ENCODE data around the gene CALB2.
"Not testable (repeated sequence)": the region's sequence is repeated elsewhere in the genome, so short reads cannot be mapped to it uniquely, and the experiment has no call there.

CALB2 gene, protein sequence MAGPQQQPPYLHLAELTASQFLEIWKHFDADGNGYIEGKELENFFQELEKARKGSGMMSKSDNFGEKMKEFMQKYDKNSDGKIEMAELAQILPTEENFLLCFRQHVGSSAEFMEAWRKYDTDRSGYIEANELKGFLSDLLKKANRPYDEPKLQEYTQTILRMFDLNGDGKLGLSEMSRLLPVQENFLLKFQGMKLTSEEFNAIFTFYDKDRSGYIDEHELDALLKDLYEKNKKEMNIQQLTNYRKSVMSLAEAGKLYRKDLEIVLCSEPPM

GRCh38 chr16:71358464-71358998 lies at the start of gene CALB2:
Gene CALB2 (plus strand): TSS chr16:71358723. CDS start chr16:71358793, 70 bp downstream.
- in situ Hi-C loops (cut with HindIII; ENCODE audit: low sequenced_read_pairs): no loop called here

DNA sequence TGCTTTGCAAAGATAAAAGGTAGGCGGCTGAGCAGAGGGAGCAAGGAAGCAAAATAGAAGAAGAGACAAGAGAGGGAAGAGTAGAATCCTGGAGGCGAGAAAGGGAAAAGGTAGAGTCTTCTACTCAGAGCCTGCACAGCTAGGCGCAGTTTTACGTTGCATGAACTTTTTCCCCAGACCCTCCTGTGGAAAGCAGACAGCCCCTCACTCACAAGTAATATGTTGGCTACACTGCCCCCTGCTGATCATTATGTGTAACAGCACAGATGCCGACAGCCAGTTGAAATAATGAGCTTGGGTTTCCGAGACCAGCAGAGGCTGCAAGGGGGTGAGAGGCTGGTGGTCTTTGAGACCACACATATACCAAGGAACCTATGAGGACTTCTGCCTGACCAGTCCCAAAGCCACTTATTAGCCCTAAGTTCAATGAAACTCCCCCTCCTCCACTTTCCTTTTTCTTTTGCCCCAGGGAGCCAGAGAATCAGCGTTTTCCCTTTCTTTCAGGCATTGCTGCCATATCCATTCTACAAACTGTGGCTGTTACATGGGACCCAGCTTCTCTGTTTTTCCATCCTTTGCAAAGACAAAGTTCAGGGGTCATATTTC lies 46.9 kb upstream of the CALB2 start:
- in situ Hi-C loops (cut with HindIII; ENCODE audit: low sequenced_read_pairs): no loop called here

DNA sequence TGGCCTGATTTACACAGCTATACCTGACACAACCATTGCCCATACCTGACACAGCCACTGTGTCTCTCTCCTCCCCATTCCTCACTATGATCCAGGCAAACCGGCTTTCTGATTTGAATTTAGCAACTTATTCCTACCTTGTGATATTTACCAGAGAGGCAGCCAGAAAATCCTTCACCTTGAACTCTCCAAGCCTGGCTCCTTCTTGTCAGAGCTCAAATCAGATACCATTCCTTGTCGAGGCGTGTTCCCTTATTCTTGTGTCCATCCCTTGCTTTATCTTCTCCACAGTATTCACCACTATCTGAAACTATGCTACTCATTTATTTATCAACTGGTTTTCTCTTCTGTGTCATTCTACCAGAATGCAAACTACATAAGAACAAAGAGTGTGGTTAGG lies 44.9 kb upstream of the CALB2 start:
- in situ Hi-C loops (cut with HindIII; ENCODE audit: low sequenced_read_pairs): not testable (repeated sequence)

- in situ Hi-C loops (cut with HindIII; ENCODE audit: low sequenced_read_pairs): no loop called here
Observed at GRCh38 chr16:71315269-71315668, 43.3 kb upstream of the CALB2 start.

DNA sequence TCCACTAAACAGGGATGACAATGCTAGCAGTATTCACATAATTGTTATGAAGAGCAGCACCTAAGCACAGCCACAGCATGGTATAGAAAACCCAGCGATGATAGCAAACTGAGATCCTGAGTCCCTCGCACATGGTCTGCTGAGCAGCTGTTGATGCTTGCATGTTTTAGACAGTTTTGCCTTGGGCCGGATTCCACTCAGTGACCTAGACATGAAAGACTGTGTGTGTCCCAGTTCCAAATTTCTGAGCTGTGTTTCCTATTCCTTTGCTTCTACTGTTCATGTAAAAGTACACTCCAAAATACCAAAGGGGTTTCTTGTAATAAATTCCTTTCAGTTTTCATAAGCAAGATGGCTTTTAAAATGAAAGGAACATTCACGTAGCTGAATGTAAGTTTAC lies 38.5 kb upstream of the CALB2 start:
- in situ Hi-C loops (cut with HindIII; ENCODE audit: low sequenced_read_pairs): no loop called here

DNA sequence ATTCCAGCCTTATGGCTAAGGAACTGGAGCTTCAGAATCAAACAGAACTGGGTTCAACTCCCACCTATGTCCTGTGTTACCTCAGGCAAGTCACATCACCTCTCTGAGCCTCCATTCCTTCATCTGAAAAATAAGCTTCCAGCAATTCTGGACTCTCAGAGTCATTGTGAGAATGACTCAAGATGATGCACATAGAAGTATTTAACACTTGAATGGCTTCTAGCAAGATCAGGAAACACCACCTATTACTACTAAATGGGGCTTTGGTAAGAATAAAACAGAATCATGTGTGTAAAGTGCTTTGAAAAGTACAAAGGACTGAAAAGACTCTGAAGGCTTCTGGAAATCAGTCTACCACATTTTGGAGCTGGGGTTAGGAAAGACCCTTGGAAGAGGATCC lies 30.8 kb upstream of the CALB2 start:
- in situ Hi-C loops (cut with HindIII; ENCODE audit: low sequenced_read_pairs): no loop called here

- in situ Hi-C loops (cut with HindIII; ENCODE audit: low sequenced_read_pairs): no loop called here
Observed at GRCh38 chr16:71328151-71328550, 30.4 kb upstream of the CALB2 start.

DNA sequence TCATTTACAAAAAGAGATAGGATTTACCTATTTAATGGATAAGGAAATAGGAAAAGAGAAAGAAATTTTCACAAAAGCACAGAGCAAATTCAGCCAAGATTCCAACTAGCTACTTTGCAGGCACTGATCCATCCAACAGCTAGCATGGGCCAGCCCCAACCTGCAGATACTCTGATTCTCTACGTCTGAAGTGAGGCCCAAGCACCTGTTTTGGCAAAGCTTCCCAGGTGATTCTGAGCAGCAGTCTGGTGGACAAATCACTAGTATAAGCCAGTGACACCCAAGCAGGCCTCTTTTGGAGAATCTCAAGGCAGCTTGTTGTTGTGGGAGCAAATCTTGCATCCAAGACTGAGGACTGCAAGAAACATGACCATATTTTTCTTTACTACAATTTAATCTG lies 20.9 kb upstream of the CALB2 start:
- in situ Hi-C loops (cut with HindIII; ENCODE audit: low sequenced_read_pairs): no loop called here

GRCh38 chr16:71338193-71338592 lies 20.3 kb upstream of the CALB2 start:
- in situ Hi-C loops (cut with HindIII; ENCODE audit: low sequenced_read_pairs): no loop called here

- in situ Hi-C loops (cut with HindIII; ENCODE audit: low sequenced_read_pairs): no loop called here
Observed at GRCh38 chr16:71338632-71339031, 19.9 kb upstream of the CALB2 start.

DNA sequence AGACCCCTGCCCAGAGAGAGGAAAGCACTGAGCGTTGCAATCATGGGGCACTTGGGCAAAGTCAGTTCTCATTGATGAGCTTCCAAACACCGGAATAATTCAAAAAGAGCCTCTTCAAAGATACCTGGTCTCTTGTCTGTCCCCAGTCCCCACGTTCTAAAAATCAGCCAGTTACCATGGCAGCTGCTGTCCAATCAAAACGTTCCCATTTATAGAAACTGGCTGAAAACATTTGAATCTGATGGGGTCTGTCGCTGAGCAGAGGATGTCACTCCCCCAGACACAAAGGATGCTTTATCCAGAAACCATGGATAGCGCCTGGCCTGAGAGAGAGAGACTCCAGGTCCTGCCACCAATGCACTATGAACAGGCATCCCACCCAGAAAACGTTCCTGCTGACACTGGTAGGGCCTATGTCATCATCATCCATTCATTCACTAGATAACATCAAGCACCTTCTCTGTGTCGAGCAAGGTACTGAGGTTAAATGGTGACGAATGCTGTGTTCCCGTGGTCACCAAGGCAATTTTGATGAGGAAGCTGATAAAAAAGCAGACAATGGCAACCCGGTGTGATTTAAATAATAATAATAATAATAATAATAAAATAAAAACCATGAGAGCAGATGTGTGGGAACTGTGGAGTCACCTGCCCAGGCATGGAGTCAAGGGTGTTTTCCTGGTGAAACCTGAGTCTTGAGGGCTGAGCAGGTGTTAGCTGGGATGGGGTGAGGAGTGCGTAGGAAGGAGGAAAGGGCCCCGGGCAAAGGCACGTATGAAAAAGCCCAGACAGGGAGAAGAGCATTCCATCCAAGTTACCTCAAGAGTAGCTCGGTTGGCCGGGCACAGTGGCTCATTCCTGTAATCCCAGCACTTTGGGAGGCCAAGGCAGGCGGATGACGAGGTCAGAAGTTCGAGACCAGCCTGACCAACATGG lies 19.0 kb upstream of the CALB2 start:
- in situ Hi-C loops (cut with HindIII; ENCODE audit: low sequenced_read_pairs): no loop called here

- in situ Hi-C loops (cut with HindIII; ENCODE audit: low sequenced_read_pairs): no loop called here
Observed at GRCh38 chr16:71340406-71340805, 18.1 kb upstream of the CALB2 start.

- in situ Hi-C loops (cut with HindIII; ENCODE audit: low sequenced_read_pairs): no loop called here
Observed at GRCh38 chr16:71341881-71342280, 16.6 kb upstream of the CALB2 start.

DNA sequence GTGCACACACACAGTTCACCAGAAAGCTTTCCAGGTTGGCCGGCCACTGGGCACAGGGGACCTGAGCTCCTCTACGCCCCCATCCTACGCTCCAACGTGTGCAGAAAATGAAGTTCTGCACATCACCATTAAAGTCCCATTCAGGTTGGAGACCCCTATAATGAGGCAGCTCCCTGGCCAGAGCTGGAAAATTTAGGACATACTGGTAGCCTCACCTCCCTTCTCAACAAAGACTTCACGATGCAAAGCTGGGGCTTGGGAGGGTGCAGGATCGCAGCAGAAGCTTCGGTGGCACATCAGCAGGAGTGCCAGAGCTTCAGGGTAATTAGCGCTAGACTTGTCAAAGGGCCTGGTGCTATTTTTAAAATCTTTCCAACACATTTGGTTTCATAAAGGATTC lies 15.4 kb upstream of the CALB2 start:
- in situ Hi-C loops (cut with HindIII; ENCODE audit: low sequenced_read_pairs): no loop called here

- in situ Hi-C loops (cut with HindIII; ENCODE audit: low sequenced_read_pairs): no loop called here
Observed at GRCh38 chr16:71344315-71344905, 14.1 kb upstream of the CALB2 start.

GRCh38 chr16:71345031-71345430 lies 13.5 kb upstream of the CALB2 start:
- in situ Hi-C loops (cut with HindIII; ENCODE audit: low sequenced_read_pairs): no loop called here

DNA sequence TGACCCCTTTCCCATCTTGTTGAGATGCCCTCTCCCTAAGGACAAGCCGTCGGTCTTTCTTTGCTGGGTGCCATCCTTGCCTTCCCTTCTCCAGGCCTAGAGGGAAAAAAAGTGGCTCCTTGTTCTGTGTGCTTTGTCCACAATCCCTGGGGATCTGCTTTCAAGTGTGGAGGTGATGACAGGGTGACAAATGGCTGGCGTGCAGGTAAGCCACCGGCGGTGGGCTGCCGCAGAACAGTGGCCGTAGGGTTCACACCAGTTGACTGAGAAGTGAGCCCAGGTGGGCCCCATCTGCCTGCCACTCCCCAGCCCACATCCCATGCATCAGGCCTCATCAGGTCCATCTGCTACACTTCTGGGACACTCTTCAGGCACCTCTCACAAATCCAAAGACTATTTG lies 11.4 kb upstream of the CALB2 start:
- in situ Hi-C loops (cut with HindIII; ENCODE audit: low sequenced_read_pairs): no loop called here

DNA sequence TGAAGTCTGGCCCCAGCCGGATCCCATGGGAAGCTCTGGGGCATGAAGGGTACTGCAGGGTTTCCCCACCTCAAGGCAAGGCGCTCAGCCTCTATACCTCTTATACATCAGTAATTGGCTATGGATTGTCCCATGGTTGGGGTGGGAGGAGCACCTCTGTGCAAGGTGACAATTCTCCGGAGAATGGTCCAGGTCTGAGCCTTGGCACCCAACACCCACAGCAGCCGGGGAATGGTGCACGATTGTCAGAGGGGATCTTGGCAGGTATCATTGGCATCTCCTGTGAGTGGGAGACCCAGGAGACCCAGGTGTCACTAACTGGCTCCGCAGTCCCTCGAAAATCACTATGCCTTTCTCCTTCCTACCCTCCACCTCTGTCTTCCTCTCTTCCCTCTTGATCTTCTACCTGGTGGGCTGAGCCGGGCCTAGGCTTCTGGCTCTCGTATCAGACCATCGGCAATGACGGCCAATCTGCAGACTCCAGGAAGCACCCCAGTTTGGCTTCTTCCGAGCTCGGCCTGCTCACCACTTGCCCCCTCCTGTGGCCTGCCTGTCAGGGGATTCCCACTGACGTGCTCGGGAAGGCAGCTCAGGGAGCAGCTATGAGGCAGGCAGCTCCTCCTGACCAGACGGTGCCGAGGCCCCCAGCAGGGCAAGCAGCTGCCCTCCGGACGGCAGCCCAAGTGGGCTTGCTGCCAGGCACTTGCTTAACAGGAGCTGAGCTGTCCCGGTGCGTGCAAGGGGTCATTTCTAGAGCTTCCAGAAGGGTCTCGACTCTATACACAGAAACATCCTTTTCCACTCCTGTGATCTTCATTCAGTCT lies 10.0 kb upstream of the CALB2 start:
- in situ Hi-C loops (cut with HindIII; ENCODE audit: low sequenced_read_pairs): no loop called here

DNA sequence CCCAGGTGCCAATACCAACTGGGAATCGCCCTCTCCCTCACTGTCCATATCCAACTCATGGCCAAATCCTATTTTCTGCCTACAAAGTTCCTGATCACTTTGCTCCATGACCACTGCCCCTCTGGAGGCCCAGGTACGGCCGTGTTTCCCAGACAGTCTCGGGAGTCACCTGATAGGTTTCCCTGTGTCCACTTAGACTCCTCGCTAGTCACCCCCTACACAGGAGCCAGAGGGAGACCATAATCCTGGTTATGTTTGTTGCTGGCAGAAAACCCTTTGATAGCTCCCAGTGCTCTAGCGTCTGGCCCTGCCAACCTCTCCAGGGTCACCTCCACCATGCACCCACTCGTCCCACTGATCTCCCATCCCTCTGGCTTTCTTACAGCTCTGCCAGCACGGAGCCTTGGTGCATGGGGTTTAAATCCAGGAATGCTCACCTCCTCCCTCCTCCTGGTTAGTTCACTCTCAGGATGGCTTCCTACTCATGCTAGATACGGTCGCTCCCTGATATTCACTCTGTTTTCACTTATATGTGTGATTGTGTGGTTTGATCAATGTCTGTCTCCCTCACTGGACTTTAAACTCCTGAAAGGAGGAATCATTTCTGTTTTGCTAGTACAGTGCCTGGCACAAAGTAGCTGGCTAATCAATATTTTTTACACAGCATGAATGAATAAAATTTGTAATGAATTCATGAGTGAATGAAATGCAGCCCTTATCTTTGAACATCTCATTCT lies 7.5 kb upstream of the CALB2 start:
- in situ Hi-C loops (cut with HindIII; ENCODE audit: low sequenced_read_pairs): no loop called here

GRCh38 chr16:71351558-71351901 lies 7.0 kb upstream of the CALB2 start:
- in situ Hi-C loops (cut with HindIII; ENCODE audit: low sequenced_read_pairs): no loop called here
